Vagina (tissue), 2 donors: Measurements from ENCODE around the gene TUBB6. TPM values are rescaled to one million over a fixed set of nuclear protein-coding genes. Genes with fewer than 3 reads are reported as not detected.

ENCODE experiments used
- DNase-seq, 2 donors: peaks; one replicate each; pipeline ENCODE4 v3.0.0-alpha.2; 2017; ENCODE audit errors: extremely low spot score in 2 of 2
- H3K27ac ChIP-seq: fragments of 200-600 bp; sonication (generic); one replicate; pipeline ENCODE4 v1.5.1; 2019
- H3K27me3 ChIP-seq: fragments of 200-600 bp; sonication (generic); one replicate; pipeline ENCODE4 v1.5.1; 2019
- H3K36me3 ChIP-seq, 2 donors: fragments of 200-600 bp; sonication (generic); one replicate each; pipeline ENCODE4 v1.5.1; 2017 to 2019
- H3K4me1 ChIP-seq: fragments of 200-600 bp; sonication (generic); one replicate; pipeline ENCODE4 v1.5.1; 2019
- H3K4me3 ChIP-seq, 2 donors: fragments of 200-600 bp; sonication (generic); 1 replicate in 1 of 2; 2 replicates in 1 of 2; pipeline ENCODE4 v1.5.1; 2016 to 2019
- H3K9me3 ChIP-seq: fragments of 200-600 bp; sonication (generic); one replicate; pipeline ENCODE4 v1.5.1; 2019
- POLR2A ChIP-seq, 2 donors: fragments of 450-650 bp; IDR thresholded peaks; one replicate each; pipeline ENCODE4 v1.6.1; 2017; ENCODE audit warnings: antibody characterized with exemption in 2 of 2, mild to moderate bottlenecking in 2 of 2, moderate library complexity in 2 of 2
- POLR2AphosphoS5 ChIP-seq, 2 donors: sonication (generic); formaldehyde crosslinking; IDR thresholded peaks; one replicate each; pipeline ENCODE4 v1.9.0; 2017; ENCODE audit warnings: antibody characterized with exemption in 2 of 2, mild to moderate bottlenecking in 2 of 2, low read depth in 1 of 2; ENCODE audit not compliant: insufficient read depth in 1 of 2
- intact Hi-C: fragments of 100-400 bp; cut with DNase I; formaldehyde crosslinking; loops from one replicate; pipeline ENCODE4 v1.15.1; 2023
- total RNA-seq: library from RNA; depleted of rRNA; stranded (reverse); fragments of >200 nt; gene quantifications from one replicate; pipeline ENCODE4 v1.2.3, GENCODE V29; 2016
- TF ChIP-seq, protein P1 (sequence below), 3 experiments: fragments of 450-650 bp in 2 of 3; fragments of 200-600 bp in 1 of 3; sonication (generic) in 1 of 3; IDR thresholded peaks; one replicate each; pipeline ENCODE4 v1.5.1; 2017 to 2019; ENCODE audit warnings: antibody characterized with exemption in 3 of 3, mild to moderate bottlenecking in 2 of 3, moderate library complexity in 2 of 3

Gene TUBB6
- total RNA-seq, 1 donor from 2014 or later, result 450 TPM

DNA sequence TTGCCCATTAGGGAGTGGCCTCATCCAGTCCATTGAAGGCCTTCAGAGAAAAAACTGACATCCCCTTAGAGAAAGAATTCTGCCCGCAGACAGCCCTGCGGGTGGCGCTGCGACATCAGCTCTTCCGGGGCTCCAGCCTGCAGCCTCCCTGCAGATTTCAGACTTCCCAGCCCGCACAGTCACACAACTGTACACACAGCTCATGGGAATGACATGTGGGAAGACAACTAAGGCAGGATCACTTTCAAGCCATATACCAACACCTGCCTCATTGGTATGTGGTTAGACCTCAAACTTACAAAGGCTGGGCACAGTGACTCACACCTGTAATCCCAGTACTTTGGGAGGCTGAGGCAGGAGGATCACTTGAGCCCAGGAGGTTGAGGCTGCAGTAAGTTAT lies 24.8 kb upstream of the TUBB6 start:
- DNase-seq, result no peak
- H3K36me3 ChIP-seq, result no peaks in the 10 kb centered on the region
- H3K4me3 ChIP-seq, result no peak overlapping the region
- no peak overlapping the region for H3K27ac ChIP-seq
- peaks cover 28% of the 10 kb centered on the region for H3K4me1 ChIP-seq
- intact Hi-C loops, result no loop called here
- H3K27me3 ChIP-seq, result no peaks in the 10 kb centered on the region
- TF ChIP-seq, protein P1, sequence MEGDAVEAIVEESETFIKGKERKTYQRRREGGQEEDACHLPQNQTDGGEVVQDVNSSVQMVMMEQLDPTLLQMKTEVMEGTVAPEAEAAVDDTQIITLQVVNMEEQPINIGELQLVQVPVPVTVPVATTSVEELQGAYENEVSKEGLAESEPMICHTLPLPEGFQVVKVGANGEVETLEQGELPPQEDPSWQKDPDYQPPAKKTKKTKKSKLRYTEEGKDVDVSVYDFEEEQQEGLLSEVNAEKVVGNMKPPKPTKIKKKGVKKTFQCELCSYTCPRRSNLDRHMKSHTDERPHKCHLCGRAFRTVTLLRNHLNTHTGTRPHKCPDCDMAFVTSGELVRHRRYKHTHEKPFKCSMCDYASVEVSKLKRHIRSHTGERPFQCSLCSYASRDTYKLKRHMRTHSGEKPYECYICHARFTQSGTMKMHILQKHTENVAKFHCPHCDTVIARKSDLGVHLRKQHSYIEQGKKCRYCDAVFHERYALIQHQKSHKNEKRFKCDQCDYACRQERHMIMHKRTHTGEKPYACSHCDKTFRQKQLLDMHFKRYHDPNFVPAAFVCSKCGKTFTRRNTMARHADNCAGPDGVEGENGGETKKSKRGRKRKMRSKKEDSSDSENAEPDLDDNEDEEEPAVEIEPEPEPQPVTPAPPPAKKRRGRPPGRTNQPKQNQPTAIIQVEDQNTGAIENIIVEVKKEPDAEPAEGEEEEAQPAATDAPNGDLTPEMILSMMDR (IDR thresholded peaks at IDR 0.05), result no peak
- TF ChIP-seq POLR2A (IDR thresholded peaks at IDR 0.05) (no peak), POLR2AphosphoS5 (IDR thresholded peaks at IDR 0.05; ENCODE audit: insufficient read depth in 1 of 2, low read depth in 1 of 2) (no peak)
- H3K9me3 ChIP-seq, result no peaks in the 10 kb centered on the region

DNA sequence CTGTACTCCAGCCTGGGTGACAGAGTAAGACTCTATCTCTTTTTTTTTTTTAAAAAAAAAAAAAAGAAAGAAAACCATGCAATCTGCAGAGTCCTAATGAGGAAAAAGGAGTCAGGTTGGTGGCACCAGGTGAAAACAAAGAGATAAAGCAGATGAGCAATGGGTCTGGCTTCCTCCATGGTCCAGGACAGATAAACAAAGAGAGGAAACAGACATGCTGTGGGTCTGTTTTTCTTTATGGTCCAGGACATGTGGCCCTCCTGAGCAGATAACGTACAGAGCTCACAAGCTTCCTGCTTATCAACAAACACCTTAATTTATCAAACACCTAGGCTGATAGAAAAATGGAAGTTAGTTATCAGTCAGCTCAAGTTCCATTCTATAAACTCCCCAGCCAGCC lies 24.4 kb upstream of the TUBB6 start:
- H3K27ac ChIP-seq, result no peak overlapping the region

DNA sequence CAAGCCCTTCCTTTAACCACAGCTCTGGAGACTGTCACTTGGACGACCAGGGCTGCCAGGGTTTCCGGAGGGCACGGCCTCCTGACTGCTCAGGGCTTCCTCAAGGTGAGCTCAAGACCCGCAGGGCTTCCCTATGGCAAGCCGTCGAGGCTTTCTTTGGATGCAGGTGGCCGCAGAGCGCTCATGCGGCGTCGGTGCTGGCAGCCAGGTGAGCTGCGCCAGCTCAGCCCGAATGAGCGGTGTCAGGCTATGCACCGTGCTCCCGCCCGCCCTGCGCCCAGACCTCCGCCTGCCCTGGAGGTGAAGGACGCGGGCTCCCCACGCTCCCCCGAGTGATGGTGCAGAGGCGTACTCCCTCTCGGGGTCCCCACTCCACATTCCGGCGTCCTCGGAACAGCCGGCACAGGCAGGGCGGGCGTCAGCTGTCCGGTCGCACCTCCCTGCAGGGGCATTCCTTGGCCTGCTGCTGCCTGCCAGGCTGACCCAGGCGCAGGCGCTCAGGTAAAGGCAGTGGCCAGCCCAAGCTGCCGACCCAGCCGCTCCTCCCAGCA lies 20.8 kb upstream of the TUBB6 start:
- no peak for DNase-seq
- Histone ChIP-seq H3K27ac (peak overlapping the region; percentile 75), H3K4me3 (peak overlapping the region; percentile 46 to 53), H3K27me3 (no peaks in the 10 kb centered on the region), H3K36me3 (no peaks in the 10 kb centered on the region), H3K9me3 (no peaks in the 10 kb centered on the region), H3K4me1 (peaks cover 21% of the 10 kb centered on the region)
- TF ChIP-seq, protein P1 (IDR thresholded peaks at IDR 0.05), result no peak
- no peak for TF ChIP-seq POLR2A (IDR thresholded peaks at IDR 0.05)
- TF ChIP-seq POLR2AphosphoS5 (IDR thresholded peaks at IDR 0.05; ENCODE audit: insufficient read depth in 1 of 2, low read depth in 1 of 2), result no peak
- intact Hi-C loops, result no loop called here

More for the DNA sequence above, 24.4 kb upstream of the TUBB6 start:
- Histone ChIP-seq H3K36me3 (no peaks in the 10 kb centered on the region), H3K4me1 (peaks cover 28% of the 10 kb centered on the region), H3K9me3 (no peaks in the 10 kb centered on the region), H3K4me3 (no peak overlapping the region), H3K27me3 (no peaks in the 10 kb centered on the region)
- intact Hi-C loops, result no loop called here
- no peak for TF ChIP-seq POLR2AphosphoS5 (IDR thresholded peaks at IDR 0.05; ENCODE audit: insufficient read depth in 1 of 2, low read depth in 1 of 2)
- TF ChIP-seq POLR2A (IDR thresholded peaks at IDR 0.05), result no peak
- TF ChIP-seq, protein P1 (IDR thresholded peaks at IDR 0.05), result no peak
- no peak for DNase-seq

DNA sequence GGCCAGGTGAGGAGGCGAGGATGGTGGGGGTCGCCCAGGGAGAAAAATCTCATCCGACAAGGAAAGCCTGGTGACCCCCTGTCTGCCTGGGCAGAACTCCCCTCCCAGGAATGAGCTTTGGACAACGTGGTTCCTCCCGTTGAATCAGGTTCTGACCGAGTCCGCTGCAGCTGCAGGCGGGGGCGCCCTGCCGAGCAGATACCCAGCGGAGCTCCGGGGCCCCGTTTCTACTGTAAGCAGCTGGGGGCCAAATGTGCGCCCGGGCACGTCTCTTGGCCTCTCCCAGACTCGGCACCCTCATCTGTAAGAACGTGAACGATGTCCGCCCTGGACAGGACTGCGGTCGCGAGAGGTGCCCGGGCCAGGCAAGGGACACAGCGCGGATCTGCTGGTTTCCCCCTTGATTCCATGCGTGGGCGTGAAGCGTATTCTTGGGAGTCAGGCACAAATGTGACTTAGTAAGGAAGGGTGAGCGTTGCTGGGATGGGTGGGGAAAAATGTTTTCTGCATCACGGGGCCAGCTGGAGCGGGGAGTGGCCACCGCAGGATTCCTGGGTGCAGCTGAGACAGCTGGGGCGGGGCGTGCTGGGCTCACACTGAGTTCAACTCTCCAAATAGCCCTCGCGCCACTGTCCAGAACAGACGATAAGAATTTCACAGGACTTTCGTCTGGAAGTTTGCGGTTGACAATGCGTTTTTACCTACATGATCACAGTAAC lies 20.2 kb upstream of the TUBB6 start:
- intact Hi-C loops, result no loop called here
- peak overlapping the region; percentile 46 to 53 for H3K4me3 ChIP-seq

More for the DNA sequence above, 20.2 kb upstream of the TUBB6 start:
- H3K27ac ChIP-seq, result peak overlapping the region; percentile 75
- H3K4me1 ChIP-seq, result peaks cover 21% of the 10 kb centered on the region
- DNase-seq, result no peak
- no peaks in the 10 kb centered on the region for H3K9me3 ChIP-seq
- H3K36me3 ChIP-seq, result no peaks in the 10 kb centered on the region
- no peaks in the 10 kb centered on the region for H3K27me3 ChIP-seq
- TF ChIP-seq POLR2AphosphoS5 (IDR thresholded peaks at IDR 0.05; ENCODE audit: insufficient read depth in 1 of 2, low read depth in 1 of 2) (peak; percentile 53 to 90), POLR2A (IDR thresholded peaks at IDR 0.05) (peak in 1 of 2 donors; percentile 34)
- TF ChIP-seq, protein P1 (IDR thresholded peaks at IDR 0.05), result no peak
